HG03520 (cell line): ENCODE results near the gene DVL1.
"Not testable (repeated sequence)": the region's sequence is repeated elsewhere in the genome, so short reads cannot be mapped to it uniquely, and the experiment has no call there.

Experiments used
- ATAC-seq: cut with Tn5 transposase; IDR thresholded peaks from one replicate; pipeline ENCODE4 v1.9.1; 2021; ENCODE audit warnings: mild to moderate bottlenecking, moderate library complexity; ENCODE audit not compliant: unreplicated experiment

DVL1 gene

DNA sequence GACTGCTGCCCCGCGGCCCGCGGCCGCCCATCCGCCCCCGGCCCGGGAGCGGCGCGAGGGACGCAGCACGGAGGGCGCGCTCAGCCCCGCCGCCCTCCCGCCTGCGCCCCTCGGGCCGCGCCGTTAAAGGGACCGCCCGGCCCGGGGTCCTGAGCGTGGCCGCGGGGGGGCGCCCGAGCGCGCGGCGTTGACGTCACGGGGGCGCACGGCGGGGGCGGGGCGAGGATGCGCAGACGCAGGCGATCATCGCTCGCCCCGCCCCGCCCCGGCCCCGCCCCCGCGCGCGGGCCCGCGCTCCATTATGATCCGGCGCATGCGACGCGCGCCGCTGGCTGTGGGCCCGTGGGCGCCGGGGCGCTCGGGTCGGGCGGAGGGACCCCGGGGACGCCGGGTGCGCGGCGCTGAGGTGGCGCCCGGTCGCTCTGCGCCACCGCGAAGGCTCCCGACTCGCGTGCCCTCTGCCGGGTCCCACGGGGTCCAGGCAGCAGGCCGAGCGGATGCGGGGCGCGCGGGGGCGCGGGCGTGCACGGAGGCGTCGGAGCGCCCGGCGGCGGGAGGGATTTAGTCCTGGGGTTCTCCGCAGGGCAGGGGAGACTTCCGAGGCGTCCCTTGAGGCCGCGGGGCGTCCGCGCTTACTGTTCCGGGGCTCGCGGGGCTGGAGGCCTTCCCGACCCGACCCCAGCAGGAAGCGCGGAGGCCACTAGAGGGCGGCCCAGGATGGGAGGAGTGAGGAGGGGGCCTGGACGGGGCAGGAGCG, at the start of gene DVL1:
Gene DVL1 (minus strand): TSS at position 163 of the 757 bp plus-strand sequence. CDS start 353 bp downstream, outside the sequence.
- peak; percentile 63 for ATAC-seq

DNA sequence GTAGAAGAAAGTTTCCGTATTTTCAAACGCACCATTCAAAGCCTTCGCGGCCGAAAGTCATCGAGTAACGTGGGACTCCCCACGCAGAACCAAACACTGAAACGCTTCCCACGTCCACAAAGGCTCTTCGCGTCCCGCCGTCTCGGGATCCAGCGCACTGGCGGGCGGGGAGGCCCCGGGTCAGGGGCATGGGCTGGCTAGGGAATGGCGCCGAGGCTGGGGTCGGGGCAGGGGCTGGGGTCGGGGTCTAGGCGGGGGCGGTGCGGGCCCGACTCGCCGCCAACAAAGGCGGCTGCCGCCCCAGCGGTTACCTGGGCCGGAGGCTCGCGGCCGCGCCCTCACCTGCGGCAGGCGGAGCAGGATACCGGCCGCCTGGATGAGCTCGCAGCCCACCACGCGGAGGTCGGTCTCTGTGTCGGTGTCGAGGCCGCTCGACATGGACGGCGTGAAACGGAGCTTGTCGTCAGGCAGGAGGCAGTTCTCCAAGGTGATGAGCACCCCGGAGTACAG, 49.5 kb upstream of the DVL1 start:
- ATAC-seq: no peak

DNA sequence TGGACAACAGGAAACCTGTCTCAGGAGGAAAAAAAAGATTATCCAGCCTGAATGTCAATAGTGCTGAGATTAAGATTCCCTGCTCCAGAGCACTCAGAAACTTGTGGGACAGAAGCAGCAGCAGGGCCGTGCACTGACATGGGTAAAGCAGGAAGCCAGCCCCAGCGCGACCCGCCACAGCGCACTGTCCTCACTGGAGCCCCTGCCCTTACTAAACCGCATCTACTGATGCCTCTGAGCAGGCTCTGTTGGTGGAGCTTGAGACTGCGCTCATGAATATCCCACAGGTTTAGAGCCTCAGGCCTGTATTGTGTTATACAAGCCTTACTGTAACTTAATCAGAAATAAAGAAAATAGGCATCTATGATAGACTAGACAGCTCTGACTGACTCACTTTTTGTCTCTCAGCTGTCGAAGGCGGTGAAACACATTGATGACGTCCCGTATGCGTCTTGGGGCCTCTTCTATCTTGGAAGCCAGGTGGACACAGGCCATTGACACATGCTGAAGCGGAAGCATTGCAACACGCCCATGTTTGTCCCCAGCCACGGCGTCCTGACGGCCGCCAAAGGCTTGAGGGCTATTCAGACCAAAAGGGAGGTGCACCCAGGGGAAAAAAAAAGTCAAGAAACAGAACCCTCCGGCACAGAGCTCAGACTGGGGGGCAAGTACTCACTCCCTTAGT, 48.8 kb upstream of the DVL1 start:
- ATAC-seq: no peak

DNA sequence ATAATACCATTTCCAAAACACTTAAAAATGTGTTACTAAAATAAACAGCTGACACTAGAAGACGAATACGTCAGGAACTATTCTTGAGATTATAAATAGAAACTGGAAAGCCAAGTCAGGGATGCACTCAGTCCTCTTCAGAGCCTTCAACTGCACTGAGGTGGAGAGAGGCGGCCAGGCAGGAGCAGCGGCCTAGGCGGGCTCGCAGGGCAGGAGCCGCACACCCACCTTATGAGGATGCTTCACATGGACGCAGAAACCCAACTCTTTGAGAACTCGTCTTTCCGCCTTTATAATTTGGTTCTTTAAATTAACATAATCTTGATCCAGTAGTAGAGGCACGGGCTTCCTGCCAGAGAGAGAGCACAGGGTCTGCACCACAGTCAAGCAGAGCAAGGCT, 45.9 kb upstream of the DVL1 start:
- no peak for ATAC-seq

GRCh38 chr1:1394116-1394515, 44.9 kb upstream of the DVL1 start:
- ATAC-seq: no peak

DNA sequence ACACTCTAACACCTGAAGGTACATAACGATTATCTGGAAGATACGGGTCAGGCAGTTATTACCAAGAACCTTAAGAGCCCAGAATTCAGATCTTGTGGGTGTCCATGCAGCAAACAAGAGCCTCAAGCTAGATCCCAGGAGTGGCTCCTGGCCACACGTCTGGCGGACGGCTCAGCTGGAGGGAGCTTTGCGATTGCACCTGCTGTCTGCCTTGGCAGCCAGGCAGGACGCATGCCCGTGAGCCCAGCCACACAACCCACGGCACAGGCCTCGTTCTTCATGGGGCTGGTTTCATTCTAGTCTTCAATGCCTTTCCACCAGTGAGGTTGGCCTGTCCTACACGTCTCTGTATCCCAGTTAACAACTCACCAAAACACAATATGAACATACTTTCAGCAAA, 44.2 kb upstream of the DVL1 start:
- ATAC-seq: no peak

DNA sequence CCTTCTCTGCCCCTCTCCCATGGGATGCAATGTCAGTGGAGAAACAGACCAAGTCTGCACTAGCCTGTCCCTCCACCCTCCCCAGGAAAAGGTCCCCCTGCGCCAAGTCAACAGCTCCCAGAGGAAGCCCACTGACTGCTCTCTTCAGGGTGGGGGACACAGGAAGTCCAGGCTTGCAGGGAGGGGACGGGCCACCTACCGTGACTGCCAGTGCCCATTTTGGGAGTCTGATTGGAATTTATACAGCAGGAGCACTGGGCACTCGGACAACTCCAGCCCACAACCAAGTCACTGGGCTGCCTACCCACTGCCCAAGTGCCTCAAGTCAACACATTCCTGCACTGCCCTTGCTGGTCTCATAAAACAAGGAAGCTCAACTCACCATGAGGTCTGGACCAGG, 43.8 kb upstream of the DVL1 start:
- ATAC-seq: no peak

DNA sequence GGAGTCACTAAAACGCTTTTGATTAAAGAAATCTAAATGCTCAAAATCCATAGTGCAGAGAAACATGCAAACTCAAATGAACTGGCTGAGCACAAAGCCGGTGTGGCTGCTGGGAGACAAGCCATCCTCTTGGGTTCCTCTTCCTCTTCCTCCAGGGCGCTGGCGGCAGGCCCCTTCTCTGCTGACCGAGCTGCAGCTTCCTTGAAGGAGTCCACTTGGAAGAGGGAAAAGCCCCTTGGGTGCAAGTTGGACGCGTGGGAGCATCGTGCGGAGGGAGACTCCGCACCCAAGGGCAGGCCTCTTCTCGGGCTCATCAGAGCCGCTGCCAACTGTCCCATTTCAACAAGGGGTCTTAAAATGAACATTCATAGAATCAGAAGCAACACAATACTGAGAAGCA, 42.0 kb upstream of the DVL1 start:
- no peak for ATAC-seq

DNA sequence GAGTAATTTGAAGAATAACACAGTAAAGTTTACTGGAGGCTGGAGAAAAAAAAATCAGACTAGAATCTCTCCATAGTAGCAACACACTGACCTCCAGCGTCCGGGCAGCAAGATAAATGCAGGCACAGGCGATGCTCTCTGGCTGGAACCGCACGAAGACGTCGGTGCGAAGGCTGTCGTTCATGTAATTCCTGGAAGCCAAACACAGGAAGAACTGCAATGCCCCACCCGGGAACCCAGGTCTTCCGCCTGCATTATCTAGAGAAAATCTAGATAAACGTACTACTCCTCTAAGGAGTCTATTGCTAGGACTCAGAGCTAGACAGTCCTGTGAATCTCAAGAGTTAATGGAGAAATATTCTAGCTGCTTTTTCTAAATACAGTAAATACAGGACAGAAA, 41.5 kb upstream of the DVL1 start:
- no peak for ATAC-seq

DNA sequence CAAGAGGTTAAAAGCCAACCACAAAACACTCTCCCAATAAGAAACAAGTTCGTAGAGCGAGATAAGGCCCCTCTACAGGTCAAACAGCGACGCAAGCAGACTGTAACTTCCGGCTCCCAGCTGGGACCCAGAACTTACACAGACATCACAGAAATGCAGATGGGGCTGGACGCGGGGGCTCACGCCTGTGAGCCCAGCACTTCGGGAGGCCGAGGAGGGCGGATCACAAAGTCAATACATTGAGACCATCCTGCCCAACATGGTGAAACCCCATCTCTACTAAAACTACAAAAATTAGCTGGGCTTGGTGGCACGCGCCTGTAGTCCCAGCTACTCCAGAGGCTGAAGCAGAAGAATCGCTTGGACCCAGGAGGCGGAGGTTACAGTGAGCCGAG, 38.9 kb upstream of the DVL1 start:
- no peak for ATAC-seq

GRCh38 chr1:1387098-1388077, 38.2 kb upstream of the DVL1 start:
- ATAC-seq: no peak

DNA sequence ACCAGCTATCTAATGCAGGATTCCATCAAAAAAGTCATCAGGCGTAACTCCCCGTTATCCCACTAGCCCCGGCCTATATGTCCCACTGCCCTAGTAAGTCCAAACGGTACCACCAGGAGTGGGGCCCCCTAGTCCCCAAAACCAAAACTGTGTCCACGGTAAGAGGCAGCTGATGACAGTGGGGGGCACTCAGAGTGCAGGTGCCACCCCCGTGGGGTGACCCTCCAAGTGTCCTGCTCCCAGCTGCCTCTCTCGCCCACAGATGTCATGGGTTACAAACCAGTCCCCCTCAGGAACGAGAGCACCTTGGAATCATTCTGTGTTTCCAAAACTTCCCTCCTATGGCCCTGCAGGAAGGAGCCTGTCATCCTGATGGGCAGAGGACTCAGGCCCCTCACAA, 36.7 kb upstream of the DVL1 start:
- no peak for ATAC-seq

GRCh38 chr1:1385339-1385738, 36.1 kb upstream of the DVL1 start:
- not testable (repeated sequence) for ATAC-seq

GRCh38 chr1:1381294-1381693, 32.1 kb upstream of the DVL1 start:
- ATAC-seq: no peak

DNA sequence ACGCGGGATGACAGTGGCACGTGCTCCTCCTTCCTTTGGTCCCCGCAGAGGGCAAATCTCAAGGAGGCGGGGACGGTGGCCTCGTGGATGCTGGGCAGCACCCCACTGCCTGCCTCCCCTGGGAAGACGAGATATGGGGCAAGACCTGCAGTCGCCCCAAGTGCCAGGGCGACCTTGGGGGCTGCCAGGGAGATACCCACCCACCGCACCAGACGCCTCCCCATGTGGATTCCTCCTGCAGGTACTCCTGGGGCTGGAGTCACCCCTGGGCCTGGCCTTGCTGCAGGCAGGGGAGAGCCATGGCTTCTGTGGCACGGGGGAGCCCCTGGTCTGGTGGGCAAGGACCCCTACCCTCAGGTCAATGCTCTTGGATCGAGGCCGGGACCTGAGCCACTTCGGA, 31.6 kb upstream of the DVL1 start:
- no peak for ATAC-seq

- no peak for ATAC-seq
These were observed 28.5 kb upstream of the DVL1 start for GRCh38 chr1:1377540-1378205.

DNA sequence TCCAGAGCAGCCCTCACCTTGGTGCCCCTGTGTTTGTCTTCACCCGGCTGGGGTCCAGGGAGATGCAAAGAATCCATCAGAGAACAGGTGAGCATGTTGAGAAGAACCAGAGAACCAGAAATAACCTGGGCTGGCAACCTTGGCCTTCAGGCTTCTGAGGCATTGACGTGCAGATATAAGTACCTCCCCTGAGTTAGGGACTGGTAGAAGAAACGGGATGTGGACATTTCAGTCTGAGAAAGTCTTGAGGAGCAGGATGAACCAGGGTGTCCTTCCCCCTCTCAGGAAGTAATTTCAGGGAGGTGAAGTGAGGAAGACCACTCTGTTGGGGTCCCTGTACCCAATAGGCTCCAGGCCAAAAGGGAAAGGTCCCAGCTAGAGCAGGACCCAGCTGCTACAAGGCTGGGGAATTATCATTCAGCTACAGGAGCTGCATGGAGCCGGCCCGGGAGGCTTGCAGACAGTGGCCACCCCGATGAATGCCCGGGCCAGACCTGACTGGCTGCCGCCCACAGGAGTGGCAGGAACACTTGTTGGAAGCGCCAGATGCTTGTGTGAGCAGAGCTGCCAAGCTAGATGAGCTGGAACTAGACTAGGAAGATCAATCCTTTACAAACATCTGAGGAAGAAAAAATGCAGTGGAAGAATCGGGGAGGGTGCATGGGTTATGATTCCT, 27.5 kb upstream of the DVL1 start:
- no peak for ATAC-seq

- ATAC-seq: peak; percentile 82
These were observed 25.9 kb upstream of the DVL1 start, which contains the start of gene AURKAIP1 for GRCh38 chr1:1374929-1375662. Gene AURKAIP1 (minus strand): TSS chr1:1375207. CDS start chr1:1374756, 451 bp downstream.

DNA sequence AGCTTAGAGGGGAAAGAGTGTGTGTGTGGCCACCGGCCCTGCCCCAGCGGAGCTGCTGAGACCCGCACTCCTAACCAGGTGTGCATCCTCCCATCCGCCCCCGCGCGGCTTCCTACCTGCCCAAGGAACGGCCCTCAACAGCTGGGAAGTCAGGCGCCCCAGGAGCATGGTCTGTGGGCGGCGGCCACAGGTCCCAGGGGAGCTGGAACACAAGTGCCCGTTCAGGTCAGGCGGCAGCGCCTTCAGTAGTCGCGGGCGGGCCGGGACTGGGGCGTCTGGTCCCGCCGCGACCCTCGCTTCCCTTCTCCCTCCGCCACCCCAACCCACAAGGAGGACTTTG, 25.3 kb upstream of the DVL1 start:
- ATAC-seq: peak; percentile 10
